Gastrocnemius medialis (tissue), 4 donors: ENCODE measurements around the gene MAST4. TPM values are rescaled to one million over a fixed set of nuclear protein-coding genes. Genes with fewer than 3 reads are reported as not detected.

Source experiments
- ATAC-seq, 2 donors: fragments of 150-250 bp; one replicate each; pipeline ENCODE4 v1.9.1; 2016
- DNase-seq, 2 donors: peaks; one replicate each; pipeline ENCODE4 v3.0.0-alpha.2; 2019
- H3K27ac ChIP-seq, 4 donors: fragments of 200-600 bp; sonication (generic); 1 replicate in 1 of 4; 2 replicates in 3 of 4; pipeline ENCODE4 v1.5.1; 2016 to 2018; ENCODE audit warnings: mild to moderate bottlenecking in 2 of 4, moderate library complexity in 1 of 4
- H3K27me3 ChIP-seq, 3 donors: fragments of 200-600 bp; sonication (generic) in 2 of 3; 1 replicate in 1 of 3; 2 replicates in 2 of 3; pipeline versions ENCODE4 v1.5.1 to v1.6.0; 2016 to 2019; ENCODE audit warnings: mild to moderate bottlenecking in 1 of 3, moderate library complexity in 1 of 3
- H3K36me3 ChIP-seq, 2 donors: fragments of 200-600 bp; sonication (generic) in 1 of 2; one replicate each; pipeline ENCODE4 v1.5.1; 2017 to 2018
- H3K4me1 ChIP-seq, 2 donors: fragments of 200-600 bp; sonication (generic) in 1 of 2; one replicate each; pipeline ENCODE4 v1.5.1; 2016 to 2017; ENCODE audit warnings: mild to moderate bottlenecking in 2 of 2
- H3K4me3 ChIP-seq, 4 donors: fragments of 200-600 bp; sonication (generic) in 3 of 4; 1 replicate in 1 of 4; 2 replicates in 3 of 4; pipeline ENCODE4 v1.5.1; 2016 to 2019; ENCODE audit warnings: mild to moderate bottlenecking in 2 of 4
- H3K9me3 ChIP-seq, 3 donors: fragments of 200-600 bp; sonication (generic) in 2 of 3; 1 replicate in 1 of 3; 2 replicates in 2 of 3; pipeline ENCODE4 v1.5.1; 2016 to 2019
- POLR2A ChIP-seq, 2 donors: fragments of 450-650 bp; IDR thresholded peaks; one replicate each; pipeline ENCODE4 v1.6.1; 2017; ENCODE audit warnings: antibody characterized with exemption in 2 of 2, mild to moderate bottlenecking in 2 of 2, moderate library complexity in 2 of 2
- in situ Hi-C, 4 donors: fragments of 200-750 bp; cut with MboI; loops; one replicate each; pipeline versions ENCODE4 v1.15.0 to v1.8.0; 2017; ENCODE audit warnings: low sequenced_read_pairs in 4 of 4
- intact Hi-C: fragments of 100-400 bp; cut with DNase I; formaldehyde crosslinking; loops from one replicate; pipeline ENCODE4 v1.15.1; 2023; ENCODE audit warnings: low total_unique reads
- total RNA-seq, 4 donors: library from RNA; depleted of rRNA; stranded (reverse); fragments of >200 nt; gene quantifications; one replicate each; pipeline versions ENCODE4 v1.1.0 to v1.2.3, GENCODE V29; 2016
- TF ChIP-seq, protein P1 (sequence below), 5 experiments: fragments of 450-650 bp in 3 of 5; fragments of 200-600 bp in 2 of 5; sonication (generic) in 2 of 5; IDR thresholded peaks in 4 of 5; conservative IDR thresholded peaks in 1 of 5; 1 replicate in 4 of 5; 2 replicates in 1 of 5; pipeline ENCODE4 v1.5.1; 2016 to 2019; ENCODE audit warnings: antibody characterized with exemption in 5 of 5, mild to moderate bottlenecking in 3 of 5, moderate library complexity in 3 of 5

The MAST4 gene
- total RNA-seq, 4 donors from 2014 or later: 24.1 to 42.0 (median 38.5) TPM

DNA sequence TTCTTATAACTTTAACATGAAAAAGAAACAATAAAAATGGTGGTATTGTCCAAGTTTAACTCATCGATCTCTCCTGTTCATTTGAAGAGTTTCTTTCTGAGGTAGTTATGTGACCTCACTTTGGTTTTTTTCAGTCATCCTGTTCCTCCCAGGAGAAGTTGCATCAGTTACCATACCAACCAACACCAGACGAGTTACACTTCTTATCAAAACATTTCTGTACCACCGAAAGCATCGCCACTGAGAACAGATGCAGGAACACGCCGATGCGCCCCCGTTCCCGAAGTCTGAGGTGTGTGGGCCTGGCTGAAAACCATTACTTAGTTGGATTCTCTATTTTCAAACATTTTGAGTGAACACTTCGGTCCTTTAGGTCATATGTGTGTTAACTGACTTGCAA lies 504.1 kb downstream of the MAST4 start:
- peaks cover 0 to 52% of the 10 kb centered on the region in 2 donors for H3K36me3 ChIP-seq
- in situ Hi-C loops (loop anchor here in 1 of 4 donors (25.0 kb wide), 1 partner anchor 113 kb away; no protein-coding TSS in a partner anchor), intact Hi-C loops (no loop called here)
- DNase-seq (no peak), ATAC-seq (no peak)
- H3K27ac ChIP-seq: no peak overlapping the region
- no peaks in the 10 kb centered on the region for H3K9me3 ChIP-seq
- H3K4me1 ChIP-seq: peaks cover 6 to 8% of the 10 kb centered on the region in 2 donors
- H3K27me3 ChIP-seq: no peaks in the 10 kb centered on the region
- H3K4me3 ChIP-seq: no peak overlapping the region
- TF ChIP-seq, protein P1, sequence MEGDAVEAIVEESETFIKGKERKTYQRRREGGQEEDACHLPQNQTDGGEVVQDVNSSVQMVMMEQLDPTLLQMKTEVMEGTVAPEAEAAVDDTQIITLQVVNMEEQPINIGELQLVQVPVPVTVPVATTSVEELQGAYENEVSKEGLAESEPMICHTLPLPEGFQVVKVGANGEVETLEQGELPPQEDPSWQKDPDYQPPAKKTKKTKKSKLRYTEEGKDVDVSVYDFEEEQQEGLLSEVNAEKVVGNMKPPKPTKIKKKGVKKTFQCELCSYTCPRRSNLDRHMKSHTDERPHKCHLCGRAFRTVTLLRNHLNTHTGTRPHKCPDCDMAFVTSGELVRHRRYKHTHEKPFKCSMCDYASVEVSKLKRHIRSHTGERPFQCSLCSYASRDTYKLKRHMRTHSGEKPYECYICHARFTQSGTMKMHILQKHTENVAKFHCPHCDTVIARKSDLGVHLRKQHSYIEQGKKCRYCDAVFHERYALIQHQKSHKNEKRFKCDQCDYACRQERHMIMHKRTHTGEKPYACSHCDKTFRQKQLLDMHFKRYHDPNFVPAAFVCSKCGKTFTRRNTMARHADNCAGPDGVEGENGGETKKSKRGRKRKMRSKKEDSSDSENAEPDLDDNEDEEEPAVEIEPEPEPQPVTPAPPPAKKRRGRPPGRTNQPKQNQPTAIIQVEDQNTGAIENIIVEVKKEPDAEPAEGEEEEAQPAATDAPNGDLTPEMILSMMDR (IDR thresholded peaks at IDR 0.05 in 4 of 5, conservative IDR thresholded peaks at IDR 0.05 in 1 of 5): no peak
- no peak for TF ChIP-seq POLR2A (IDR thresholded peaks at IDR 0.05)

DNA sequence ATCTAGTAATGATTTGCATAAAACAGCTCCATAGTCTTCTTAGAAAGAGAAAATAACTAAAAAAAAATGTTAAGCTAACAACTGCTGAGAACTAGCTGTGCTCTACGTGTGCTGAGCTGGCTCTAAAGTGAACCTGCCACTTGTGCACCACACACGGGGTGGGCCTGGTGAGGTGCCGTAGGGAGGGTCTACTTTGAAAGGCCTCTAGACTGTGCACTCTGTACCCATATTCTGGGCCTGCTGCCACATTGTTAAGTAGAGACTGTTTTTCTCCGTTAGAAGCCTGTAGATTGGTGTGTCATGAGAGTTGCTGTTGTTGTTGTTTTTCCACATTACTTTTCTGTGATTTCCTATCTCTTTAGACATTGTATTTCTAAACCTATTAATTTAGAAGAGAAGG lies 506.5 kb downstream of the MAST4 start:
- DNase-seq (no peak), ATAC-seq (no peak)
- no peaks in the 10 kb centered on the region for H3K4me1 ChIP-seq
- no peaks in the 10 kb centered on the region for H3K27me3 ChIP-seq
- H3K9me3 ChIP-seq: no peaks in the 10 kb centered on the region
- no peak overlapping the region for H3K4me3 ChIP-seq
- peaks cover 0 to 46% of the 10 kb centered on the region in 2 donors for H3K36me3 ChIP-seq
- no peak overlapping the region for H3K27ac ChIP-seq
- TF ChIP-seq, protein P1 (IDR thresholded peaks at IDR 0.05 in 4 of 5, conservative IDR thresholded peaks at IDR 0.05 in 1 of 5): no peak
- TF ChIP-seq POLR2A (IDR thresholded peaks at IDR 0.05): no peak
- intact Hi-C loops: no loop called here
- in situ Hi-C loops: loop anchor here in 1 of 4 donors (25.0 kb wide), 1 partner anchor 115 kb away; no protein-coding TSS in a partner anchor

DNA sequence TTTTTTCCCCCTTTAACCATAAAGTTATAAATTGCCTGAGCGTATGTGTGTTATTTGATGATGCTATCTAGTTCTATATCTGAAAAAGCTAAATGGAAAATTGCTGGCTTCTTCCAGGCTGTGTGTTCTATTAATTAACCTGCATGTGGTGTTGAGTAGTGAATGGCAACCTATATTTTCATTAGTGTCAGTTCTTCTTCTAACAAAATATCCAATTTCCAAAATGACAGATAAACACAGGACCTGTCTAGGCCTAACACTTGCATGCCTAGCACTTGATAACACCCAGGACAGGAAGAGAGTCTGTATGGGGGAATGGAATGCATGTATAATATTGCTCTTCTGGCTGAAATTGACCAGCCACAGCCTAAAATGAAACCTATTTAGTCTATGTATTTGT lies 508.7 kb downstream of the MAST4 start:
- Histone ChIP-seq H3K27me3 (no peaks in the 10 kb centered on the region), H3K36me3 (peaks cover 0 to 45% of the 10 kb centered on the region in 2 donors), H3K9me3 (no peaks in the 10 kb centered on the region), H3K4me3 (no peak overlapping the region), H3K4me1 (no peaks in the 10 kb centered on the region), H3K27ac (no peak overlapping the region)
- TF ChIP-seq POLR2A (IDR thresholded peaks at IDR 0.05): no peak
- DNase-seq (no peak), ATAC-seq (no peak)
- in situ Hi-C loops (loop anchor here in 1 of 4 donors (25.0 kb wide), 1 partner anchor 118 kb away; no protein-coding TSS in a partner anchor), intact Hi-C loops (no loop called here)

DNA sequence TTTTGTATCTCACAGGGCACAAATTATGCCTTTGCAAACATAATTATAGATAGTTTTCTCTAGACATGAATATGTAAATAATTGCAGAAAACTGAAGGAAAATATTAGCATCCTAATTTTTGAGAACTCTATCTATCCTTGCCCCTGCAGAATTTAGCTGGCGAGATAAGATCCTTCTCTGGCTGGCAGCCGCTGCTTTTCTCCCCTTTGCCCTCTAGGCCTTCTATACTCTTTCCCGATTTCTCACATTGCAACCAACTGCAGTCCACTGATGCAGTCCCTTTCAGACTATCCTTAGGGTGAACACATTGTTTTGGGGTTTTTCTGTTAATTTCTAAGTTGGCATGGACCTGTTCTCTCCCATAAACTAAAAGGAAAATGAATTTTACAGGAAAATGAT lies 509.1 kb downstream of the MAST4 start:
- TF ChIP-seq, protein P1 (IDR thresholded peaks at IDR 0.05 in 4 of 5, conservative IDR thresholded peaks at IDR 0.05 in 1 of 5): no peak
- no peak for TF ChIP-seq POLR2A (IDR thresholded peaks at IDR 0.05)
- H3K36me3 ChIP-seq: peaks cover 0 to 44% of the 10 kb centered on the region in 2 donors
- H3K4me3 ChIP-seq: no peak overlapping the region
- no peaks in the 10 kb centered on the region for H3K27me3 ChIP-seq
- H3K27ac ChIP-seq: no peak overlapping the region
- in situ Hi-C loops: loop anchor here in 1 of 4 donors (25.0 kb wide), 1 partner anchor 118 kb away; no protein-coding TSS in a partner anchor
- H3K9me3 ChIP-seq: no peaks in the 10 kb centered on the region
- H3K4me1 ChIP-seq: no peaks in the 10 kb centered on the region
- ATAC-seq (no peak), DNase-seq (no peak)
- intact Hi-C loops: no loop called here

DNA sequence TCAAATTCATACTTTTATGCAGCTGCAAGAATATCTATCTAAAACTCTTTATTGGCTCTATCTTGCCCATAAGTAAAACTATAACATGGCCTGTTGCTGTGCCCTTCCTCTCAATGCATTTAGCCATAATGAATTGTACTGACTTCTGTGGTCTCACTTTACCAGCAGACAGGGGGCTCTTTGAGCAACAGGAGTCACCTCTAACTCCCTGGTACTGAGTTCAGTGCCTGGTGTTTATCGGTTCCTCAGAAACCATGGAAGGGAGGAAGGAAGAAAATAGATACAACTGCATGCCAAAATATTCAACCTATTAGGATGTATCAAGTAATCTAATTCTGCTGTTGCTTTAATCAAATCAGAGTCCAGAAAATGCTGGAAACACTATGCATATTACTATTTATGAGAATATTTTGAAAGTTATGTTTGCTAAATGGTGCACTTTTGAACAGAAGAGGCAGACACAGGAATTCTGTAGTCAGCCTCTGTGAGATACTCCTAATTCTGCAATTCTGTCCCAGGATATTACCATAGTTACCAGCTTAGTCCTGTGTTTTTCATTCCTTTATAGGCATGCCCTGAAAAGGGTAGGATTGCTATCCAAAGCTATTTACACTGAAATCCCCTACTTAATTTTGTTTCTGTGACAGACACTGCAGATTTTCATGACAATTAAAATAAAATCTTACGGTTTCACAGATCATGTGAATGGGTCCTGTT lies 510.6 kb downstream of the MAST4 start:
- Histone ChIP-seq H3K27ac (no peak overlapping the region), H3K4me1 (no peaks in the 10 kb centered on the region), H3K27me3 (no peaks in the 10 kb centered on the region), H3K36me3 (peaks cover 0 to 44% of the 10 kb centered on the region in 2 donors), H3K4me3 (no peak overlapping the region), H3K9me3 (no peaks in the 10 kb centered on the region)
- ATAC-seq (no peak), DNase-seq (no peak)
- TF ChIP-seq POLR2A (IDR thresholded peaks at IDR 0.05): no peak
- TF ChIP-seq, protein P1 (IDR thresholded peaks at IDR 0.05 in 4 of 5, conservative IDR thresholded peaks at IDR 0.05 in 1 of 5): no peak
- intact Hi-C loops: no loop called here
- in situ Hi-C loops: loop anchor here in 1 of 4 donors (25.0 kb wide), 1 partner anchor 119 kb away; no protein-coding TSS in a partner anchor
